Naive thymus-derived CD4-positive, alpha-beta T cell (primary cell): ENCODE measurements around the gene KLLN. TPM values are rescaled to one million over a fixed set of nuclear protein-coding genes. Genes with fewer than 3 reads are reported as not detected.
"Not testable (repeated sequence)": the region's sequence is repeated elsewhere in the genome, so short reads cannot be mapped to it uniquely, and the experiment has no call there.

Experiments
- ATAC-seq: fragments of 150-1000 bp; cut with Tn5 transposase; 2 replicates; pipeline ENCODE4 v1.10.0; 2021; ENCODE audit warnings: mild to moderate bottlenecking, moderate library complexity
- CTCF ChIA-PET: fragments of 350-600 bp; sonication (Branson Sonifier 250); formaldehyde crosslinking; loops from one replicate; lab custom pipeline; 2021; ENCODE audit warnings: antibody characterized with exemption; lab: Charles Lee
- POLR2A ChIA-PET: fragments of 350-600 bp; sonication (Branson Sonifier 250); formaldehyde crosslinking; loops from one replicate; lab custom pipeline; 2021; ENCODE audit warnings: antibody characterized with exemption, inconsistent platforms; lab: Charles Lee
- DNase-seq, 9 donors: peaks; one replicate each; pipeline versions ENCODE4 v3.0.0 to v3.0.0-alpha.2; 2020 to 2022; ENCODE audit warnings: mixed read lengths in 1 of 9
- H3K27ac ChIP-seq: one replicate; pipeline ENCODE4 v1.7.0; 2013; ENCODE audit warnings: mild to moderate bottlenecking, low read depth, low read length, moderate library complexity
- H3K27me3 ChIP-seq, 2 donors: one replicate each; pipeline ENCODE4 v1.7.0; 2013; ENCODE audit warnings: low read length in 2 of 2, mild to moderate bottlenecking in 2 of 2, moderate library complexity in 2 of 2; ENCODE audit not compliant: control insufficient read depth in 2 of 2, insufficient read depth in 2 of 2
- H3K36me3 ChIP-seq, 3 experiments: 1 replicate in 2 of 3; 2 replicates in 1 of 3; pipeline ENCODE4 v1.7.0; 2013; ENCODE audit warnings: low read length in 3 of 3, mild to moderate bottlenecking in 3 of 3, moderate library complexity in 1 of 3; ENCODE audit not compliant: insufficient read depth in 3 of 3, control insufficient read depth in 2 of 3
- H3K4me1 ChIP-seq, 2 donors: one replicate each; pipeline ENCODE4 v1.7.0; 2013; ENCODE audit warnings: low read length in 2 of 2, mild to moderate bottlenecking in 2 of 2, moderate library complexity in 1 of 2; ENCODE audit not compliant: control insufficient read depth in 2 of 2, insufficient read depth in 2 of 2
- H3K4me3 ChIP-seq: 2 replicates; pipeline ENCODE4 v1.7.0; 2013; ENCODE audit warnings: mild to moderate bottlenecking, low read length
- H3K9me3 ChIP-seq, 3 experiments: 1 replicate in 2 of 3; 2 replicates in 1 of 3; pipeline ENCODE4 v1.7.0; 2013; ENCODE audit warnings: low read length in 3 of 3; ENCODE audit not compliant: control insufficient read depth in 2 of 3
- H3K27ac Mint-ChIP-seq, 9 donors: one replicate each; pipeline ENCODE4 v1.8.0; 2020 to 2022; ENCODE audit warnings: mixed read lengths in 9 of 9, mild to moderate bottlenecking in 8 of 9, moderate library complexity in 5 of 9, inconsistent platforms in 2 of 9
- H3K27me3 Mint-ChIP-seq, 5 donors: one replicate each; pipeline ENCODE4 v1.8.0; 2021 to 2022; ENCODE audit warnings: mixed read lengths in 5 of 5, mild to moderate bottlenecking in 1 of 5
- H3K36me3 Mint-ChIP-seq, 5 donors: one replicate each; pipeline ENCODE4 v1.8.0; 2020 to 2022; ENCODE audit warnings: mixed read lengths in 5 of 5, mild to moderate bottlenecking in 3 of 5, inconsistent platforms in 1 of 5
- H3K4me1 Mint-ChIP-seq, 7 donors: one replicate each; pipeline ENCODE4 v1.8.0; 2020 to 2022; ENCODE audit warnings: mixed read lengths in 7 of 7, mild to moderate bottlenecking in 3 of 7, inconsistent platforms in 1 of 7
- H3K4me3 Mint-ChIP-seq, 10 donors: one replicate each; pipeline ENCODE4 v1.8.0; 2020 to 2022; ENCODE audit warnings: mild to moderate bottlenecking in 10 of 10, mixed read lengths in 10 of 10, moderate library complexity in 6 of 10, inconsistent platforms in 2 of 10
- H3K9me3 Mint-ChIP-seq, 11 donors: one replicate each; pipeline ENCODE4 v1.8.0; 2020 to 2022; ENCODE audit warnings: mixed read lengths in 11 of 11, mild to moderate bottlenecking in 4 of 11, inconsistent platforms in 1 of 11, moderate library complexity in 1 of 11
- intact Hi-C, 2 donors: fragments of 100-400 bp; cut with micrococcal nuclease; formaldehyde crosslinking; loops; one replicate each; pipeline ENCODE4 v1.15.1; 2023
- polyA plus RNA-seq, 2 donors: library from polyadenylated mRNA; unstranded; fragments of 300-500 nt; fragmentation: Illumina TruSeq; gene quantifications; one replicate each; pipeline ENCODE4 v1.2.3, GENCODE V29; 2021
- total RNA-seq, 6 experiments: library from RNA in 5 of 6; stranded (reverse) in 5 of 6; gene quantifications; 1 replicate in 5 of 6; 2 replicates in 1 of 6; pipeline ENCODE4 v1.2.3 and lab custom pipeline; 2021 to 2026

The KLLN gene
- total and polyA plus RNA-seq, 7 experiments from 2014 or later = 0.25 to 1.6 (median 0.68) TPM; not detected in 1

- POLR2A ChIA-PET = interaction anchor here (1.1 to 2.9 kb wide), 2 partner anchors 7 to 221 kb away, joined by 3 to 20 read pairs; partner anchors contain the start of genes KLLN and PTEN
Observed at GRCh38 chr10:87869773-87870551, 6.6 kb upstream of the KLLN start.

GRCh38 chr10:87869139-87869538 is 5.8 kb upstream of the KLLN start:
- CTCF ChIA-PET = not testable (repeated sequence)
- H3K27ac Mint-ChIP-seq = peak overlapping the region in 3 of 9 donors; percentile 7 to 69 (median 43)

More at GRCh38 chr10:87869773-87870551, 6.6 kb upstream of the KLLN start:
- CTCF ChIA-PET = interaction anchor here (1.0 to 1.4 kb wide), 2 partner anchors 221 to 495 kb away, joined by 3 read pairs; no protein-coding TSS in a partner anchor
- no peak for DNase-seq
- Mint-ChIP-seq H3K4me1 (peaks cover 51 to 90% (median 81%) of the 10 kb centered on the region in 7 donors), H3K27ac (peak overlapping the region in 3 of 9 donors; percentile 17 to 36 (median 33)), H3K9me3 (no peaks in the 10 kb centered on the region), H3K4me3 (peak overlapping the region in 8 of 10 donors; percentile 10 to 89 (median 45)), H3K27me3 (no peaks in the 10 kb centered on the region), H3K36me3 (peaks cover 0 to 23% (median 12%) of the 10 kb centered on the region in 5 donors)
- no peaks in the 10 kb centered on the region for H3K27me3 ChIP-seq
- ATAC-seq = no peak
- intact Hi-C loops = loop anchor here (5.0 to 10.0 kb wide), 3 partner anchors 37 to 965 kb away; partner anchors contain the start of genes GLUD1 (in 2 of the 2) and SHLD2 (in 2 of the 2)
- no peaks in the 10 kb centered on the region for H3K9me3 ChIP-seq
- no peak overlapping the region for H3K27ac ChIP-seq
- H3K4me1 ChIP-seq = peaks cover 20 to 32% of the 10 kb centered on the region in 2 donors
- H3K36me3 ChIP-seq = peaks cover 0 to 5% (median 0%) of the 10 kb centered on the region in 3 experiments
- H3K4me3 ChIP-seq = no peak overlapping the region

GRCh38 chr10:87868277-87868676 is 4.9 kb upstream of the KLLN start:
- ChIA-PET CTCF (interaction anchor here (1.0 kb wide), 1 partner anchor 9 kb away, joined by 4 read pairs; no protein-coding TSS in a partner anchor), POLR2A (no interaction called here)
- Mint-ChIP-seq H3K4me3 (peak overlapping the region; percentile 46 to 98 (median 83)), H3K36me3 (peaks cover 4 to 26% (median 12%) of the 10 kb centered on the region in 5 donors), H3K9me3 (no peaks in the 10 kb centered on the region), H3K4me1 (peaks cover 44 to 73% (median 64%) of the 10 kb centered on the region in 7 donors), H3K27ac (peak overlapping the region in 8 of 9 donors; percentile 7 to 70 (median 44)), H3K27me3 (no peaks in the 10 kb centered on the region)
- Histone ChIP-seq H3K4me3 (peak overlapping the region; percentile 11), H3K9me3 (no peaks in the 10 kb centered on the region), H3K4me1 (peaks cover 14 to 27% of the 10 kb centered on the region in 2 donors), H3K27ac (peak overlapping the region; percentile 22), H3K27me3 (no peaks in the 10 kb centered on the region), H3K36me3 (peaks cover 0 to 5% (median 0%) of the 10 kb centered on the region in 3 experiments)
- ATAC-seq (no peak), DNase-seq (no peak)
- intact Hi-C loops = loop anchor here (1.0 to 10.0 kb wide), 3 partner anchors 8 to 967 kb away; partner anchors contain the start of genes GLUD1 (in 2 of the 2) and SHLD2 (in 2 of the 2)

More at GRCh38 chr10:87869139-87869538, 5.8 kb upstream of the KLLN start:
- H3K36me3 ChIP-seq, POLR2A ChIA-PET, H3K27me3 Mint-ChIP-seq, H3K27ac ChIP-seq, H3K4me3 ChIP-seq, H3K9me3 Mint-ChIP-seq, ATAC-seq, H3K9me3 ChIP-seq, DNase-seq, H3K27me3 ChIP-seq: not testable (repeated sequence)
- peak overlapping the region; percentile 68 to 98 (median 83) for H3K4me3 Mint-ChIP-seq
- peaks cover 51 to 82% (median 72%) of the 10 kb centered on the region in 7 donors for H3K4me1 Mint-ChIP-seq
- peaks cover 4 to 26% (median 12%) of the 10 kb centered on the region in 5 donors for H3K36me3 Mint-ChIP-seq
- intact Hi-C loops = loop anchor here (10.0 kb wide), 2 partner anchors 774 to 966 kb away; partner anchors contain the start of genes GLUD1 (in 2 of the 2) and SHLD2 (in 2 of the 2)
- H3K4me1 ChIP-seq = peaks cover 15 to 31% of the 10 kb centered on the region in 2 donors

- H3K4me1 ChIP-seq = peaks cover 6 to 27% of the 10 kb centered on the region in 2 donors
- Mint-ChIP-seq H3K36me3 (peaks cover 4 to 26% (median 12%) of the 10 kb centered on the region in 5 donors), H3K4me1 (peaks cover 38 to 65% (median 56%) of the 10 kb centered on the region in 7 donors), H3K9me3 (peaks cover 0 to 4% (median 0%) of the 10 kb centered on the region in 11 donors), H3K27me3 (no peaks in the 10 kb centered on the region), H3K4me3 (peak overlapping the region; percentile 76 to 98 (median 94)), H3K27ac (peak overlapping the region in 6 of 9 donors; percentile 50 to 93 (median 57))
- no peak for DNase-seq
- no peak for ATAC-seq
- H3K27ac ChIP-seq = peak overlapping the region; percentile 75
- ChIA-PET CTCF (no interaction called here), POLR2A (no interaction called here)
- intact Hi-C loops = loop anchor here (10.0 kb wide), 2 partner anchors 773 to 967 kb away; partner anchors contain the start of genes GLUD1 (in 2 of the 2) and SHLD2 (in 2 of the 2)
- no peaks in the 10 kb centered on the region for H3K27me3 ChIP-seq
- H3K9me3 ChIP-seq = no peaks in the 10 kb centered on the region
- peaks cover 0 to 8% (median 0%) of the 10 kb centered on the region in 3 experiments for H3K36me3 ChIP-seq
- peak overlapping the region; percentile 85 for H3K4me3 ChIP-seq
Observed at GRCh38 chr10:87867453-87867852, 4.1 kb upstream of the KLLN start.

GRCh38 chr10:87866412-87866974 is 3.2 kb upstream of the KLLN start:
- Mint-ChIP-seq H3K4me1 (peaks cover 35 to 58% (median 48%) of the 10 kb centered on the region in 7 donors), H3K27me3 (no peaks in the 10 kb centered on the region), H3K9me3 (peaks cover 0 to 10% (median 0%) of the 10 kb centered on the region in 11 donors), H3K27ac (peak overlapping the region in 6 of 9 donors; percentile 17 to 95 (median 78)), H3K36me3 (peaks cover 4 to 26% (median 12%) of the 10 kb centered on the region in 5 donors), H3K4me3 (peak overlapping the region; percentile 89 to 98 (median 95))
- Histone ChIP-seq H3K4me3 (peak overlapping the region; percentile 85), H3K27me3 (no peaks in the 10 kb centered on the region), H3K36me3 (peaks cover 0 to 10% (median 0%) of the 10 kb centered on the region in 3 experiments), H3K9me3 (no peaks in the 10 kb centered on the region), H3K4me1 (peaks cover 9 to 27% of the 10 kb centered on the region in 2 donors), H3K27ac (peak overlapping the region; percentile 75)
- ATAC-seq = no peak
- intact Hi-C loops = loop anchor here (10.0 kb wide), 2 partner anchors 772 to 968 kb away; partner anchors contain the start of genes GLUD1 (in 2 of the 2) and SHLD2 (in 2 of the 2)
- ChIA-PET CTCF (interaction anchor here (1.3 kb wide), 2 partner anchors 247 to 523 kb away, joined by 3 to 7 read pairs; no protein-coding TSS in a partner anchor), POLR2A (interaction anchor here (0.6 to 6.5 kb wide), 3 partner anchors 16 to 1320 kb away, joined by 3 to 72 read pairs (median 3); partner anchors contain the start of gene ATAD1)
- no peak for DNase-seq
